ENCODE measurements around the gene UQCRQ.

GRCh38 chr5:132848270-132848669 is 18.2 kb upstream of the UQCRQ start:
- TF ChIP-seq CTCF (IDR thresholded peaks at IDR 0.05; ENCODE audit: low read length) (no peak), EZH2 (IDR thresholded peaks at IDR 0.05; ENCODE audit: borderline replicate concordance, low read length) (no peak)

Measured in OCI-LY1 (cell line).